Small intestine (tissue), 7 donors: ENCODE data around the gene C5AR2. TPM values are rescaled to one million over a fixed set of nuclear protein-coding genes. Genes with fewer than 3 reads are reported as not detected.
A peak's percentile ranks its signal among the peaks of the same experiment; 100 is the strongest.
"Not testable (repeated sequence)": the region's sequence is repeated elsewhere in the genome, so short reads cannot be mapped to it uniquely, and the experiment has no call there.

Experiments used
- DNase-seq, 2 donors: peaks; one replicate each; pipeline versions ENCODE4 v3.0.0 to v3.0.0-alpha.2; 2013
- FAIRE-seq: peaks from 2 replicates; lab custom pipeline; 2012; peaks lifted over from hg19 to GRCh38; lab: Jason Lieb, UNC
- H3K27ac ChIP-seq, 3 donors: one replicate each; pipeline ENCODE4 v1.5.1; 2013; ENCODE audit warnings: low read length in 2 of 3, mild to moderate bottlenecking in 2 of 3, control low read depth in 1 of 3, inconsistent platforms in 1 of 3, low read depth in 1 of 3, moderate library complexity in 1 of 3
- H3K27me3 ChIP-seq, 3 donors: one replicate each; pipeline ENCODE4 v1.6.1; 2013; ENCODE audit warnings: low read length in 3 of 3, inconsistent platforms in 1 of 3; ENCODE audit not compliant: control insufficient read depth in 3 of 3, insufficient read depth in 3 of 3
- H3K36me3 ChIP-seq, 3 donors: one replicate each; pipeline ENCODE4 v1.6.1; 2013; ENCODE audit warnings: low read length in 3 of 3, inconsistent platforms in 1 of 3, low read depth in 1 of 3, mild to moderate bottlenecking in 1 of 3, moderate library complexity in 1 of 3; ENCODE audit not compliant: control insufficient read depth in 3 of 3, insufficient read depth in 2 of 3
- H3K4me1 ChIP-seq, 3 donors: one replicate each; pipeline ENCODE4 v1.6.1; 2013; ENCODE audit warnings: low read length in 2 of 3, inconsistent platforms in 1 of 3, low read depth in 1 of 3, mild to moderate bottlenecking in 1 of 3, moderate library complexity in 1 of 3; ENCODE audit not compliant: control insufficient read depth in 3 of 3, insufficient read depth in 2 of 3
- H3K4me3 ChIP-seq, 3 donors: one replicate each; pipeline ENCODE4 v1.5.1; 2013; ENCODE audit warnings: low read length in 3 of 3, control low read depth in 1 of 3, inconsistent platforms in 1 of 3, low read depth in 1 of 3, mild to moderate bottlenecking in 1 of 3, moderate library complexity in 1 of 3
- H3K9me3 ChIP-seq, 2 donors: one replicate each; pipeline ENCODE4 v1.6.1; 2013; ENCODE audit warnings: low read depth in 1 of 2, low read length in 1 of 2; ENCODE audit not compliant: control insufficient read depth in 2 of 2, insufficient read depth in 1 of 2
- WGBS, 3 donors: extraction: QIAGEN DNeasy Blood & Tissue Kit; methylation state at CpG; one replicate each; pipeline ENCODE4 v1.1.7; 2013; 5-methylcytosine and 5-hydroxymethylcytosine counted together
- polyA plus RNA-seq, 4 donors: library from polyadenylated mRNA; stranded (reverse) in 3 of 4; unstranded in 1 of 4; fragments of 200-250 nt in 3 of 4; fragments of 120-200 nt in 1 of 4; gene quantifications; one replicate each; pipeline versions ENCODE4 v1.2.1 to v1.2.3, GENCODE V29; 2013
- donor health status: healthy with polysubstance abuse.
- donor health status: control.
- donor health status: control.
- donor health status: Bipolar disorder and iron deficiency.
- donor health status: healthy.

Gene C5AR2
- polyA plus RNA-seq, 4 donors: 0.10 to 0.91 TPM; not detected in 2

GRCh38 chr19:47346024-47346423 lies 14.0 kb downstream of the C5AR2 start:
- not testable (repeated sequence) for H3K4me1 ChIP-seq, H3K36me3 ChIP-seq, H3K27ac ChIP-seq, DNase-seq, H3K27me3 ChIP-seq, H3K4me3 ChIP-seq, H3K9me3 ChIP-seq, FAIRE-seq
- WGBS, 3 donors: 79 to 87% (median 85%) methylated on average over 6 of the region's 6 CpGs

DNA sequence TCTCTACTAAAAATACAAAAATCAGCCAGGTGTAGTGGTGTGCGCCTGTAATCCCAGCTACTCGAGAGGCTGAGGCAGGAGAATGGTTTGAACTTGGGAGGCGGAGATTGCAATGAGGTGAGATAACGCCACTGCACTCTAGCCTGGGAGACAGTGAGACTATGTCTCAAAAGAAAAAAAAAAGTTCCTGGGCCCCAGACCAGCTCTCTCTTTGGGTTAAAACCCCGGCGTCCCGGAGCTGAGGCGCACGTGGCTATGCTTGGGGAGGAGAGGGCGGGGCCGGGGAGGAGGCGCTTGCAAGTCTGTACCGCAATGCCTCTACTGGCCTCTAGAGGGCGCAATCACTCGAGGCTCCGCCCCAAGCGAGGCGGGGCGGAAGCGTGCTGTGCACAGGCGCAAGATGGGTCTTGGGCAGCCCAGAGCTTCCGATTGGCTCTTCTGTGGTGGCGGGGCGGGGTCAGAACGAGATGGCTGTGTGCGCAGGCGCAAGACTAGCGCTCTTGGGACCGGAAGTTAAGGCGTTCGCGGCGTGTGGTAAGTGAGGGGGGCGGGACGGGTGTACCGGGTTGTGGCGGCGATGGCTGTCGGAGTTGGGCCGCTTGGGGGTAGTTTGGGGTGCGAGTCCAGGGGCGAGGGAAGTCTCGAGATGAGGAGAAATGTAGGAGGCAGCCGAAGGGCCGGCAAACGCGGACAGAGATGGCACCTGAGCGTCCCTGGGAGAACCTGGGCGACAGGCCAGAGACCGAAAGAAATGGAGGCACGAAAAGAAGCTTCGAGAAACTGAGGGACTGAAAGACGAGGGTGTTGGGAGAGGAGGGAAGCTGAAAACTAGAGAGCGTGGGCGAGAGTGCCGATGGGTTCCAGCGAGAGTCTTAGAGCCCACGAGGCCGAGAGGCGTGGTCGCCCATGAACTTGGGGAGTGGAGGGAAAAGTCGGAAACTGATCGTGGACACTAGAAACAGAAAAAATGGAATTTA lies 17.1 kb downstream of the C5AR2 start, which contains the start of gene DHX34:
Gene DHX34, plus strand, starts transcription at position 497 of the 977 bp plus-strand sequence. CDS start 3,716 bp downstream, outside the sequence.
- H3K36me3 ChIP-seq: peaks cover 0 to 18% (median 2%) of the 10 kb centered on the region in 3 donors
- peak within 1 kb of the TSS; percentile 46 to 63 (median 56) for H3K27ac ChIP-seq
- 3 to 4% (median 3%) methylated on average over 63 of the region's 63 CpGs for WGBS, 3 donors
- FAIRE-seq (no peak), DNase-seq (peak; percentile 99)
- H3K4me1 ChIP-seq: no peaks in the 10 kb centered on the region
- peak within 1 kb of the TSS; percentile 52 to 100 (median 90) for H3K4me3 ChIP-seq
- no peaks in the 10 kb centered on the region for H3K27me3 ChIP-seq
- no peaks in the 10 kb centered on the region for H3K9me3 ChIP-seq

DNA sequence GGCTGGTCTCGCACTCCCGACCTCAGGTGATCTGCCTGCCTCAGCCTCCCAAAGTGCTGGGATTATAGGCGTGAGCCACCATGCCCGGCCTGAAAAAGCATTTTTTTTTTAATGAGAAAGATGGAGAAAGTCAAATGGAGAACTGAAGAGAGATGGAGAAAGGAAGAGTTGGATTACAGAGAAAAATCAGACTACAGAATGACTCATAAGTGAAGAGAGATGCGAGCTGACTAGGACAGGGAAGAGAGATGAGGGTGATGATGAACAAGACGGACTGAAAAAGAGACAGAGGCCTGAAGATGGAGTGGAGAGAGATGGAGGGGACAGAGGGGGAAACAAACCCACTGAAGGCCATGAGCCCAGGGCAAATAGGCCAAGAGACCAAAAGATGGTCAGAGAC lies 18.7 kb downstream of the C5AR2 start:
- no peak overlapping the region for H3K27ac ChIP-seq
- H3K27me3 ChIP-seq: no peaks in the 10 kb centered on the region
- DNase-seq (no peak), FAIRE-seq (no peak)
- H3K4me3 ChIP-seq: no peak overlapping the region
- no peaks in the 10 kb centered on the region for H3K9me3 ChIP-seq
- peaks cover 0 to 31% (median 7%) of the 10 kb centered on the region in 3 donors for H3K36me3 ChIP-seq
- no peaks in the 10 kb centered on the region for H3K4me1 ChIP-seq
- WGBS, 3 donors: 85 to 89% (median 89%) methylated on average over 6 of the region's 6 CpGs

DNA sequence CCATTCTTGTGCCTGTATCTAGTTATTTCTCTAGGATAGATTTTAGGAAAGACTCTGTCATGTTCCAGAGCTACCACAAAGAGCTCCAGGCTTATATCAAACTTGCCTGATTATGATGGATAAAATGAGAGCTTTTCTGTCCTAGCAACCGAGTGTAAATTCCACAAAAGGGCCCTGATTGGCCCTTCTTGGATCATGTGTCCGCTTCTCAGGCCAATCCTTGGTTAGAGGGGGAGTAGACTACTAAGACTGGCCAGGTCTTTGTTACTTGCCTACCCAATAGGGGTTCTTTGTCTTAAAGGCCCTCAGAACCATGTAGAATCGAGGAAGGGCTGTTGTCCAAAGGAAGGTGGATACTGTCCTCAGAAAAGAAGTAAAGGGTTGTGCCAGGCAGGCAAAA lies 19.6 kb downstream of the C5AR2 start:
- H3K36me3 ChIP-seq: peaks cover 0 to 40% (median 8%) of the 10 kb centered on the region in 3 donors
- no peaks in the 10 kb centered on the region for H3K4me1 ChIP-seq
- peak in 1 of 2 donors; percentile 10 for DNase-seq
- no peak overlapping the region for H3K27ac ChIP-seq
- WGBS, 3 donors: 83 to 90% (median 86%) methylated on average over 3 of the region's 3 CpGs
- no peaks in the 10 kb centered on the region for H3K27me3 ChIP-seq
- FAIRE-seq: no peak
- H3K4me3 ChIP-seq: no peak overlapping the region
- H3K9me3 ChIP-seq: no peaks in the 10 kb centered on the region

- Histone ChIP-seq H3K4me1 (no peaks in the 10 kb centered on the region), H3K9me3 (no peaks in the 10 kb centered on the region), H3K4me3 (no peak overlapping the region), H3K27me3 (no peaks in the 10 kb centered on the region), H3K27ac (no peak overlapping the region), H3K36me3 (peaks cover 0 to 45% (median 9%) of the 10 kb centered on the region in 3 donors)
- WGBS, 3 donors: 51 to 56% (median 55%) methylated on average over 2 of the region's 2 CpGs
- DNase-seq (no peak), FAIRE-seq (no peak)
These were observed 20.1 kb downstream of the C5AR2 start for GRCh38 chr19:47352095-47352494.

GRCh38 chr19:47353307-47353712 lies 21.3 kb downstream of the C5AR2 start:
- Histone ChIP-seq H3K9me3 (no peaks in the 10 kb centered on the region), H3K4me3 (no peak overlapping the region), H3K36me3 (peaks cover 8 to 56% (median 15%) of the 10 kb centered on the region in 3 donors), H3K27me3 (no peaks in the 10 kb centered on the region), H3K4me1 (no peaks in the 10 kb centered on the region), H3K27ac (no peak overlapping the region)
- 16 to 69% (median 36%) methylated on average over 24 of the region's 24 CpGs for WGBS, 3 donors
- FAIRE-seq (no peak), DNase-seq (peak in 1 of 2 donors; percentile 86)

GRCh38 chr19:47356900-47357299 lies 24.9 kb downstream of the C5AR2 start:
- FAIRE-seq: no peak
- H3K4me1 ChIP-seq: no peaks in the 10 kb centered on the region
- no peak overlapping the region for H3K27ac ChIP-seq
- peaks cover 8 to 89% (median 23%) of the 10 kb centered on the region in 3 donors for H3K36me3 ChIP-seq
- H3K27me3 ChIP-seq: no peaks in the 10 kb centered on the region
- H3K4me3 ChIP-seq: no peak overlapping the region
- DNase-seq: no peak
- WGBS, 3 donors: 95 to 99% (median 95%) methylated on average over 6 of the region's 6 CpGs
- H3K9me3 ChIP-seq: no peaks in the 10 kb centered on the region

- Histone ChIP-seq H3K36me3 (peaks cover 11 to 92% (median 28%) of the 10 kb centered on the region in 3 donors), H3K4me3 (no peak overlapping the region), H3K27me3 (no peaks in the 10 kb centered on the region), H3K9me3 (no peaks in the 10 kb centered on the region), H3K27ac (no peak overlapping the region), H3K4me1 (no peaks in the 10 kb centered on the region)
- WGBS, 3 donors: 94 to 96% (median 94%) methylated on average over 28 of the region's 28 CpGs
- FAIRE-seq (no peak), DNase-seq (no peak)
These were observed 26.1 kb downstream of the C5AR2 start for GRCh38 chr19:47357788-47358680.
